Fibroblast of peridontal ligament (primary cell): ENCODE measurements around the gene HYI.
"Not testable (repeated sequence)": the region's sequence is repeated elsewhere in the genome, so short reads cannot be mapped to it uniquely, and the experiment has no call there.

Experiments used
- DNase-seq: peaks from one replicate; pipeline ENCODE4 v3.0.0-alpha.2; 2010; ENCODE audit errors: extremely low read depth

HYI gene, protein sequence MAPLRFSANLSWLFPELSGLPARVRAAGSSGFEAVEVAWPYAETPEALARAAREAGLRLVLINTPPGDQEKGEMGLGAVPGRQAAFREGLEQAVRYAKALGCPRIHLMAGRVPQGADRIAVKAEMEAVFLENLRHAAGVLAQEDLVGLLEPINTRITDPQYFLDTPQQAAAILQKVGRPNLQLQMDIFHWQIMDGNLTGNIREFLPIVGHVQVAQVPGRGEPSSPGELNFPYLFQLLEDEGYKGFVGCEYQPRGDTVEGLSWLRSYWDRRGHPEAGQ

DNA sequence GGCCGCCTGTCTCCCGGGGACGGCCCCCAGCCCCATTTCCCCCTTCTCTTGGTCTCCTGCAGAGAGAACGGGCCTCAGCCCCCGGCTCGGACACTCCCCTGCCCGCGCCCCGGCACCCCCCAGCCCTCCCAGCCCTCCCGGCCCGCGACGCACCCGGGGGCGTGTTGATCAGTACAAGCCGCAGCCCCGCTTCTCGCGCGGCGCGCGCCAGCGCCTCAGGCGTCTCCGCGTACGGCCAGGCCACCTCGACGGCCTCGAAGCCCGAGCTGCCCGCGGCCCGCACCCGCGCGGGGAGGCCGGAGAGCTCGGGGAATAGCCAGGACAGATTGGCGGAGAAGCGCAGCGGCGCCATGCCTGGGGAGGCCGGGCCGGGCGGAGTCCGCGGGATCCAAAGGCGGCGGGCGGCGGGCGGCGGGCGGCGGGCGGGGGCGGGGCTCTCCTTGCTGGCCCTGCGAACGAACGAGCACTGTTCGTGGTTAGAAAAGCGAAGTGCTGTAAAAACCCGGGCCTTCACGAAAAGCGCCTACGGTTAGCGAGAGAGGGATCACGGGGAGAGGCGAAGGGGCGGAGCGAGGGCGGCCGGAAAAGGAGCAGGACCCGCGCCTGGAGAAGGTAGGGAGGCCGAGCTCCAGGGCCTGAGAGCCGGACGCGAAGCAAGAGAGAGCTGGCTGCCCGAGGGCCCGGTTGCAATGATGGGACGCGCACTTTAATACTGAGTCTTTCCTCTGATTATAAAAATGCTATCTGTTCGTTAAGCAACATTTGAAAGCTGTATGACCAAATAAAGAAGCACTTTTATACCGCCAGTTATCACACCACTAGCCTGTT lies at the start of gene HYI:
HYI (minus strand) TSS at position 490 of the 828 bp plus-strand sequence; CDS start at position 352, 138 bp downstream.
- peak; percentile 86 for DNase-seq

DNA sequence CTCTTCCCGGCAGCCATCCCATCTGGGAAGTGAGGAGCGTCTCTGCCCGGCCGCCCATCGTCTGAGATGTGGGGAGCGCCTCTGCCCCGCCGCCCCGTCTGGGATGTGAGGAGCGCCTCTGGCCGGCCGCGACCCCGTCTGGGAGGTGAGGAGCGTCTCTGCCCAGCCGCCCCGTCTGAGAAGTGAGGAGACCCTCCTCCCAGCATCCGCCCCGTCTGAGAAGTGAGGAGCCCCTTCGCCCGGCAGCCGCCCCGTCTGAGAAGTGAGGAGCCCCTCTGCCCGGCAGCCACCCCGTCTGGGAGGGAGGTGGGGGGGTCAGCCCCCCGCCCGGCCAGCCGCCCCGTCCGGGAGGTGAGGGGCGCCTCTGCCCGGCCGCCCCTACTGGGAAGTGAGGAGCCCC lies 48.1 kb upstream of the HYI start:
- DNase-seq, result not testable (repeated sequence)

DNA sequence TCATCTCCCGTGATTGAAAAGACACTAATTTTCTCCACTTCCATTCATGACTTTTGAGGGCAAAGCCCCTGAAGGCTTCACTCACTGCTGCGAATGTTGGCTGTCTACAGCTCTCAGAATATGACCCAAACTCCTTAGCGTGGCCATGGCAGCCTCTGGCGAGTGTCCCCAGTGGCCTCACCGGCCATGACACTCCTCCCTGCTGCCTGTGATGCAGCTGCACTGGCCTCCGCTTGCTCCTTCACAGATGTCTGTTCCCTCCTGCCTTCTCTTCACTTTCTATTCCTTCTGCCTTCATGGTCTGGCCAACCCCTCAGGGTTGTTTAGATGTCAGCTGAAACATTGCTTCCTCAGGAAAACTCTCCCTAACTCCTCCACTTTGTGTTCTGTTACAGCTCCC lies 46.2 kb upstream of the HYI start:
- no peak for DNase-seq

DNA sequence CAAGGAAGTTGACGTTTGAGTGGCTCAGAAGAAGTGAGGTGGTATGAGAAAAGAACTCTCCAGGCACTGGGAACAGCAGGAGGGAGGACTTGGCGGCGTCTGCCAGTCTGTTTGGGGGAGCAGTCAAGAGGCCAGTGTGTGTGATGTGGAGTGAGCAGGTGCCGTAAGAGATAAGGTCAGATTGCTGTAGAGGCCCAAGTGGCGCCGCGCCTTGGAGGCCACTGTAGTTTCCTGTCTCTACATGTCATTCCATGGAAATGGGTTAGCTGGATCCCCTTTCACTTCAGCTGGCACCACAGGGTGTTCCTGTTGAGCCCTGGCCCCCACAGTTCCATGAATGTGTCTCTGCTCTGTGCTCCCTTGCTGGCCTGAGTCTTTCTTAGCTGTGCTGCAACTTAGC lies 41.5 kb upstream of the HYI start:
- no peak for DNase-seq

DNA sequence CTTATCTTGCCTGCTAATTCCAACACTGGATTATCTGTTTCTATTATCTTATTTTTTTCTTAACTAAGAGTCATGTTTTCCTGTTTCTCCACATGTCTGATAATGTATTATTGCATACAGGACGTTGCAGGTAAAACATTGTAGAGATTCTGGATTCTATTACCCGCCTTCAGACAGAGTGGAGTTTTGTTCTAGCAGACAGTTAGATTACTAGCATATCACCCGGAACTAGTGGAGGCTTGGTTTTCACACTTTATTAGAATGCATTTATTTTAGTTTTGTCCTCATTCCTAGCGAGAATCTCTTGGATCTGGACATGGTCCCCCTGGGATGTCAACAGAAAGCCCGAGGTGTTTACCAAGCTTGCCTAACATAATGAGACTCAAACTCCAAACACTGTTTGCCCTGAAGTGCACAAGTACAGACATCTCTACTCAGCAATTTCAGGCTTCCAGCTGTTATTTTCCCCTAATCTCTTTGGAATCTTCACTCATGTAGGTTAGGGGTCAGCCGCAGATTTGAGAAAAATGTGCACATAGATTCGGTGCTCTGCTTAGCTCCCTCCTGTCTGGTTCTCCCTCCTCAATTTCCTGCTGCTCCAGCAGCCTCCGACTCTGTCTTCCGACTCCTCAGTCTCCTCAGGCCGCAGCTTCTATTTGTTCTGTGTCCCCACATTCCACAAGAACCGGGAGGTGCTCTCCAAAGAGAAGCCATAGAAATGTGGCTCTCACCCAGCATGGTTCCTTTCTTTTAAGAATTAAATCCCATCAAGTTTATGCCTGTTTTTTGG lies 40.1 kb upstream of the HYI start:
- DNase-seq, result peak; percentile 19

DNA sequence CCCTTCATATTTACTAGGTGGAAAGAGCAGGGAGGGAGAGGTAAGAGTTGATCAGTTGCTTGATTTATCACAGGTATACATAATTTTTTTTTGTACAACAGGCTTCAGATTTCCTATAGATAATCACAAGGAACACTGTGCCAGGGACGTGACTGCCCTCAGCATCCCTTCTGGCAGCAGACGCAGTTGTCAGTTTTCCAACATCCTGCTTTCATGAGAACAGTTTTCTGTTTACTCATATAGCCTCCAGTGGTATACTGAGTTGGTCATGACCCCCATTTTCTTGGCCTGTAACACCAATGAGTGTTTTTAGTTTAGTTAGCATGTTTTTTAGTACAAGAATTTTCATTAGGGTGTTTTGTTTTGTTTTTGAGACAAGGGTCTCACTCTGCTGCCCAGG lies 39.1 kb upstream of the HYI start:
- DNase-seq, result peak; percentile 47

DNA sequence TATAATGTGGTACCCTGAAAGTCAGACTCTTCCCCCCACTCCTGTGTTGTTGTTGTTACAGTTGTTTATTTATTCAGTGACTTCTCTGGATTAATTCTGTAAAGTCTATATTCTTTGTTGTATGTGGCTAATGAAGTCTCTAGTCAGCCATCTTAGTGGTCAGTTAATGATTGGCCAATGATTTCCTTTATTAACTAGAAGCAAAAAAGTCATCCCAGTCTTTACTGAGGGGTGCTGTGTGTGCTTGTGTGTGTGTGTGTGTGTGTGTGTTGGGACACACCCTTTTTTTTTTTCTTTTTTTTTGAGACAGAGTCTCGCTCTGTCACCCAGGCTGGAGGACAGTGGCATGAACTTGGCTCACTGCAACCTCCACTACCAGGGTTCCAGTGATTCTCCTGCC lies 37.3 kb upstream of the HYI start:
- no peak for DNase-seq

DNA sequence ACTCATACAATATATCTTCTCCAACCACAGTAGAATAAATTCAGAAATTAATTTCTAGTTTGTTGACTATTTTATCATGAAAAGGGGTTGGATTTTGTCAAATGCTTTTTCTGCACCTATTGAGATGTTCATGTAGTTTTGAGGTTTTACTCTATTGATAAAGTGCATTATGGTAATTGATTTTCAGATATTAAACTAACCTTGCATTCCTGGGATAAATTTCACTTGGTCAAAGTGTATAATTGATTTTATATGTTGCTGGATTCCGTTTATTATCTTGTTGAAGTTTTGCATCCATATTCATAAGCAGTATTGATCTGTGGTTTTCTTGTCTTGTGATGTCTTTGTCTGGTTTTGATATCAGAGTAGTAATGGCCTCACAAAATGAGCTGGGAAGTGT lies 34.4 kb upstream of the HYI start:
- no peak for DNase-seq

DNA sequence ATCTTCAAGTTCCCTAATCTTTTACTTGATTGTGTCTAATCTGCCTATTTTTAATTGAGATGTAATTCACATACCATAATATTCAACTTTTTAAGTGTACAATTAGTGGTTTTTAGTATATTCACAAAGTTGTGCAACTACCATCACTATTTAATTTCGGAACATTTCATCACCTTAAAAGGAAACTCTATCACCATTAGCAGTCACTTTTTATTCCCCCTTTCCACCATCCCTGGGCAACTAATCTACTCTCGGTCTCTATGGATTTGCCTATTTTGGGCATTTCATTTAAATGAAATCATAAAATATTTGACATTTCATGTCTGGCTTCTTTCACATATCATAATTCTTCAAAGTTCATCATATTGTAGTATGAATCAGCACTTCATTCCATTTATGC lies 30.6 kb upstream of the HYI start:
- DNase-seq, result no peak

DNA sequence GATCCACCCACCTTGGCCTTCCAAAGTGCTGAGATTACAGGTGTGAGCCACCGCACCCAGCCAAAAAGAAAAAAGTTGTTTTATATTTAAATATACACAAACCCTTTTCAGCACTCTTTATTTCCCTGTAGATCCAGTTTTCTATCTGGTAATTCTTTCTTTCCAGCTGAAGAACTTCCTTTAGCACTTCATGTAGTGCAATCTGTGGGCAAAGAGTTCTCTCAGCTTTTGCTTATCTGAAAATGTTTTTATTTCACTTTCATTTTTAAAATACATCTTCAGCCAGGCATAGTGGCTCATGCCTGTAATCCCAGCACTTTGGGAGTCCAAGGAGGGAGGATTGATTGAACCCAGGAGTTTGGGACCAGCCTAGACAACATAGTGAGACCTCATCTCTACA lies 28.5 kb upstream of the HYI start:
- DNase-seq, result no peak

DNA sequence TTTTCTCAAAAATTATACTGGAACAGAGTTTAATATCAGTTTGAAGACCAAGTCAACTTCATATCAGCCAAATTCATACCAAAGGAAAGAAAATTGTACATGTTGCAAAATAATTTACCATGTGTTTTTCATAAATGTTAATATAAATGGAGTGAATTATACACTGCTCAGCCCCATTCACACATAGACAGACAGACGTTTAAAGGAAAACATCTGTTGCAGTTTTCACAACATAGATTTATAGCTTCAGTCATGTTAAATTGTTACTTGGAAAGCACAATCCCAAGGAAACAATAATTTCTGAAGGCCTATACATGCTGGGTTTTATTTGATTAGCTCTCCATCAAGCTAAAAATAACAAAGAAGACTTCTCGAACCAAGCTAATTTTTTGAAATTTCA lies 27.8 kb upstream of the HYI start:
- no peak for DNase-seq

DNA sequence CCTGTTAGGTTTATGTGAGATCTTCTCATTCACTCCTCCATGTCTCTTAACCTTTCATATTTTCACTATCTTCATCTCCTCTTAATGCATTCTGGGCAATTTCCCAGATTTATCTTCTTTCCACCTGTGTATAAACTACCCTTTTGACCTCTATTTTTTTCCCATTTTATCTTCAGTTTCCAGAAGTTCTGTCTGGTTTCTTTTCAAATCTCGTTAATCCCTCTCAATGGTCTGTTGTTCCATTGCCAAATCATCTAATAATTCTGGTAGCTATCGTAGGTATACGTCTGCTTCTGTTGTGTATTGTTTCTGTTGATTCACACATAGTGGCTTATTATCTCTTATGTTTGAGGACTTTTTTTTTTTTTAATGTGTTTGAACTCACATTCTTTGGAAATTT lies 25.7 kb upstream of the HYI start:
- no peak for DNase-seq

DNA sequence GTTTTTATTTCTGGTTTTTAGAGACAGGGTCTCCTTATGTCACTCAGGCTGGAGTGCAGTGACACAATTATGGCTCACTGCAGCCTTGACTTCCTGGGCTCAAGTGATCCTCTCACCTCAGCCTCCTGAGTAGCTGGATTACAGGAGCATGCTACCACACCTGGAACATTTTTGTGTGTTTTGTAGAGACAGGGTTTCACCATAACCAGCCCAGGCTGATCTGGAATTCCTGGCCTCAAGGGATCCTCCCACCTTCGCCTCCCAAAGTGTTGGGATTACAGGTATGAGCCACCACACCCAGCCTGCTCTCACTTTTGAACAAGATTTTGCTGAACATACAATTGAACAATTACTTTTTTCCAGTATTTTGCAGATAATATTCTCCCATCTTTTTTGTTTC lies 24.0 kb upstream of the HYI start:
- DNase-seq, result no peak

DNA sequence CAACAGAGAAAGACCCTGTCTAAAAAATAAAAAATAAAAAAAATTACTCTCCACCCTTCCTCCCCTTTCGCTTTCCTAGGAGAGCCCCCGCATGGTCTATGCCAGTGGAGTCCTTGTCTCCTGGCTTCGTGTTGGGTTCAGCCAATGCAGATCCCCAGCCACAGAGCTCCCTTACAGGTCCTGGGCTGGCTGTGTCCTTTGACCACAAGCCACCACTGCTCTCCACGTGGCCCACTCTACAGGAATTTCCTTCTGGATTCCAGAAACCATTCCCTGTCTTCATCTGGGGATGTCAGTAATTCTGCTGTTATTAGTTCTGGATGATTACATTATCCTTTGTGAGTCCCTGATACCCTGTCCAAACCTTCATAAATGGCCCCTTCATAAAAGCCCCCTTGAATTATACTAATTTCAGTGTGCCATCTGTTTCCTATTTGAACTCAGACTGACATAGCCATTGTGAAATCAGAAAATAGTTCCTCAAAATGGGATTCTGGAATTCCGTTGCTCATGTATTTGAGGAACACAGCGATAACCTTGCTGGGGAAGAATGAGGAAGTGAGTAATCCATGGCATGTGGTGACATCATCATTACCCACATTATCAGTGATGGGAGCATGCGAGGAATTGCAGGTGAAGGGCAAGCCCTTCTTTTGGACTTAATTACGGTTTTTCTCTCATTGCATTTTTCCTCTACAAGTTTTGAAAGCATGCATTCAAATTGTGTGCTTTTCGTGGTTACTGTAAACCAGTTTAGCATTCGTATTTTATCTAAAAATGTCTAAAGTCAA lies 22.1 kb upstream of the HYI start:
- DNase-seq, result peak; percentile 45

DNA sequence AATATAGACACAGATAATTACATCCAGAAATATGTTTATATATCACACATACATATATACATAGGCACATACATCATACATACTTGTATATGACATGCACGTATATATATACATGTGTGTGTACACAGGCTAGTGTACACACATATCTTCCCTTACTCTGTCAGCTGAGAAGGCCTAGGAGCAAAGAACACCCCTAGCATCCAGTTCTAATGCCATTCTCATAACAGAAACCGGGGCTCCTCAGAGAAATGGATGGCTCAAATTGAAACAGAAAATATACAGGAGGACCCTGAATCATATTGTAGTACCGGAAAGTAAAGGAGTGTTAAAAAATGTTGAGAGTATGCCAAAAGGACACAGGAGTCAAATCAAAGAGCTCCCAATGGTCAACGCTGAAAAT lies 19.7 kb upstream of the HYI start:
- DNase-seq, result no peak

DNA sequence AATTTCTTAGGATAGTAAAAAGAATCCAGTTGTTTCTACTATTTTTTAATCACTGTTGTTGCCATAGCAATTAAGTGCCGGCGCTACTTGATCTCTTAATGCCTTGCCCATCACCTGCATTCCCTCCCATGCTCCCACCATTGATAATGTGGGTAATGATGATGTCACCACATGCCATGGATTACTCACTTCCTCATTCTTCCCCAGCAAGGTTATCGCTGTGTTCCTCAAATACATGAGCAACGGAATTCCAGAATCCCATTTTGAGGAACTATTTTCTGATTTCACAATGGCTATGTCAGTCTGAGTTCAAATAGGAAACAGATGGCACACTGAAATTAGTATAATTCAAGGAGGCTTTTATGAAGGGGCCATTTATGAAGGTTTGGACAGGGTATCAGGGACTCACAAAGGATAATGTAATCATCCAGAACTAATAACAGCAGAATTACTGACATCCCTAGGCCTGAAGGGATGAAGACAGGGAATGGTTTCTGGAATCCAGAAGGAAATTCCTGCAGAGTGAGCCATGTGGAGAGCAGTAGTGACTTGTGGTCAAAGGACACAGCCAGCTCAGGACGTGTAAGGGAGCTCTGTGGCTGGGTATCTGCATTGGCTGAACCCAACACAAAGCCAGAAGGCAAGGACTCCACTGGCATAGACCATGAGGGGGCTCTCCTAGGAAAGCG lies 18.9 kb upstream of the HYI start:
- DNase-seq, result peak; percentile 90

DNA sequence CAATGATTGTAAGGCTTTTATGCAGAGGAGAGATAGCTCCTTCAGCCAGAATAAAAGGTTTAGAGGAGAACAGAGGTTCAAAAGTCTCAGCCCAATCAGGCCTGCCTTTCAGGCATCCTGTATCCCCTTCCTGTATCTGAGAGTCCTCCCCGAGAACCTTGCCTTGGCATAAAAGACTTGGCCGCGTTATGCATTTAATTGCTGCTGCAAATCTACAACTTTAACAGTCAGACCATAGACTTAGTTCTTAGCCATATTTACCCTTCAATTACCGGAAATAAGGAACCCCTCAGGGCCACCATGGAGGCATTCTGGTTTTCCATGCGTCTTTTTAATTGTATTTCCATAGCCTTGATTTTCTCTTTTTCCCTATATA lies 18.3 kb upstream of the HYI start:
- DNase-seq, result no peak

DNA sequence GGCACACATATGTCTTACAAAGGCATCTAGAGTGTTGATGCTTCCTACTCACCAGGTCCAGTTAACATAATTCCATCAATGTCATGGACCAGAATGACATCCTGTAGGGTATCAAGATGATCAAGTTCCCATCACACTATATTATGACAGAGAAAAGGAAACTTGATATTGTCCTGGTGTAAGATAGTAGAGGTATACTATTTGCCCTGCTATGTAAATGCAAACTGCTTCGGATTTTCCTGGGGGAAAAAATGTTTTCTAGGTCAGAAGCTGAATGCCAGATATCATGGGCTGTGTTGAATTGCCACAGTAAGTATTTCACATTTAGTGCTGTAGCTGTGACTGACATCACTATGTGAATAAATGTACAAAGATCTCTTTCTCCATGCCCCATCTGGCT lies 16.2 kb upstream of the HYI start:
- DNase-seq, result no peak

DNA sequence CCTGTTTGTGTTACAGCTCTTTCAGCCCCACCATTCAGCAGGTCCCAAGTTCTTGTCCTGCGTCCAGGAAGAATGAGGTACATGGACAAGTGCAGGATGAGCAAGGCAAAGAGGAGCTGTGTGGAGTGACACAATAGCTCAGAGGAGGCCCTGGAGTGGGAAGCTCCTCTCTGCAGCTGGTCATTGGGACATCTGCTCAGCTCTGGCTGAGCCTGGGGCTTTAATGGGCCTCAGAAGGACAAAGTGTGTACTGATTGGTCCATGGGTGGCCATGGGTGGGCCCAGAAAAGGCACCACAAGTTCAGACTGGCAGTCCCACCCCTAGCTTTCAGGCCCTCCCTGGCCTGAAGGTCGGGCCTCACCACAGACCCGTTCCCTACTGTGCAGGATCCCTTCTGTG lies 14.7 kb upstream of the HYI start:
- DNase-seq, result no peak

DNA sequence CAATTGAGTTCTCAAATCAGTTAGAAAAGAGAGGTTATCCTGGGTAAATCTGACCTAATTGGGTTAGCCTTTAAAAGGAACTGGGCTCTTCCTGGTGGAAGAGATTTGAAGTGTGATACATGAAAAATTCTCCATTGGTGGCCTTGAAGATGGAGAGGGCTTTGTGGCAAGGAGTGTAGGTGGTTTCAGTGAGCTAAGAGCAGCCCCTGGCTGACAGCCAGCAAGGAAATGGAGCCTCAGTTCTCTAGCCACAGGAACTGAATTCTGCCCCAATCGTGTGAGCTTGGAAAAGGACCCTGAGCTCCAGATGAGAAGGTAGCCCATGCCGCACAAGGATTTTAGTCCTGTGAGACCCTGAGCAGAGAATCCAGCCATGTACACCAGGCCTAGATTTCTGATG lies 12.7 kb upstream of the HYI start:
- DNase-seq, result no peak

DNA sequence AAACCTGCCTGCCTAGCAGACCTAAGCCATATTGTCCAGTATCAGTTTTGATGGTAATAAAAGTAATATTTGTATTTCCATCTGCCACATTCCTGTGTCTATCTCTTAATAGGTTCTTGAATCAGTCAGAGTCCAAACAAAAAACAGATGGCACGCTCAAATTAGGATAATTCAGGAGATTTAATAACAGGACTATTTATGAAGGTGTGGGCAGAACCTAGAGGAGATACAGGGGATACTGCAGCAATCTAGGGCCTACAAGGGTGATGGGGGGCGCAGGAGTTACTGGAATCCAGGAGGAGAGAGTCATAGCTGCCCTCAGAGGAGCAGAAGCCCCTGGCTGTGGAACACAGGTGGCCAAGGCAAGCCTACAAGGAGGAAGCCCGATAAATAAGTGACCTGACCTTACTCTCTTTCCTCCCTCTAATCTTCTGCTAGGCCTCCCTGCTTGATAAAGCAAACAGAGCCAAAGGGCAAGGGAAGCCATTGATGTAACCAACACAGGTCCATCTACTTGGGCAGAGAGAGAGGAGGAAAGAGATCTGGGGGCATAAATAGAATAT lies 11.9 kb upstream of the HYI start:
- no peak for DNase-seq
